H1 (cell line): Measurements from ENCODE around the gene UBE3C. TPM values are rescaled to one million over a fixed set of nuclear protein-coding genes. Genes with fewer than 3 reads are reported as not detected.
A peak's percentile ranks its signal among the peaks of the same experiment; 100 is the strongest.

Experiments used
- CTCF ChIA-PET: fragments of 300-600 bp; sonication (Branson Sonifier 250); formaldehyde crosslinking; loops from one replicate; lab custom pipeline; 2021; ENCODE audit not compliant: partially characterized antibody; lab: Charles Lee
- POLR2A ChIA-PET: fragments of 300-600 bp; sonication (Branson Sonifier 250); formaldehyde crosslinking; loops from one replicate; lab custom pipeline; 2021; ENCODE audit warnings: inconsistent platforms; ENCODE audit not compliant: partially characterized antibody; lab: Charles Lee
- DNase-seq, 2 experiments: peaks; one replicate each; pipeline versions ENCODE4 v3.0.0 to v3.0.0-alpha.2; 2010 to 2022; ENCODE audit warnings: low spot score in 2 of 2, low read depth in 1 of 2, mixed read lengths in 1 of 2
- FAIRE-seq: peaks from 2 replicates; lab custom pipeline; 2011; peaks lifted over from hg19 to GRCh38; lab: Jason Lieb, UNC
- H2AFZ ChIP-seq: 2 replicates; pipeline ENCODE4 v1.8.1; 2012; ENCODE audit warnings: low read length, inconsistent platforms
- H2AK5ac ChIP-seq: 2 replicates; pipeline ENCODE4 v1.6.1; 2013; ENCODE audit warnings: low read depth, low read length
- H2BK120ac ChIP-seq: replicated peaks from 2 replicates; pipeline ENCODE3; 2013; ENCODE audit warnings: low read depth, low read length, inconsistent platforms
- H2BK12ac ChIP-seq: 2 replicates; pipeline ENCODE4 v1.6.1; 2013; ENCODE audit warnings: low read depth, low read length
- H2BK15ac ChIP-seq: 2 replicates; pipeline ENCODE4 v1.6.1; 2013; ENCODE audit warnings: low read length
- H2BK20ac ChIP-seq: 2 replicates; pipeline ENCODE4 v1.6.1; 2013; ENCODE audit warnings: low read length
- H2BK5ac ChIP-seq: 2 replicates; pipeline ENCODE4 v1.6.1; 2013; ENCODE audit warnings: low read depth, low read length
- H3K14ac ChIP-seq: 2 replicates; pipeline ENCODE4 v1.6.1; 2013; ENCODE audit warnings: inconsistent platforms; ENCODE audit not compliant: insufficient read length
- H3K18ac ChIP-seq: 2 replicates; pipeline ENCODE4 v1.6.1; 2013; ENCODE audit warnings: low read length; ENCODE audit errors: extremely low read depth
- H3K23ac ChIP-seq: 2 replicates; pipeline ENCODE4 v1.6.1; 2013; ENCODE audit warnings: inconsistent platforms; ENCODE audit not compliant: insufficient read length
- H3K23me2 ChIP-seq: 2 replicates; pipeline ENCODE4 v1.6.1; 2013; ENCODE audit warnings: low read depth, low read length
- H3K27ac ChIP-seq: 2 replicates; pipeline ENCODE4 v1.6.1; 2011; ENCODE audit warnings: low read depth, low read length, inconsistent platforms
- H3K27me3 ChIP-seq, 4 experiments: replicated peaks in 1 of 4; 1 replicate in 1 of 4; 2 replicates in 3 of 4; pipeline versions ENCODE4 v1.6.1 to v1.8.1; 2011 to 2013; ENCODE audit warnings: low read length in 3 of 4, mild to moderate bottlenecking in 3 of 4, inconsistent platforms in 2 of 4, mixed read lengths in 2 of 4, moderate library complexity in 1 of 4; ENCODE audit not compliant: control insufficient read depth in 3 of 4, insufficient read depth in 3 of 4; ENCODE audit errors: extremely low read depth in 1 of 4
- H3K36me3 ChIP-seq, 4 experiments: 2 replicates each; pipeline versions ENCODE4 v1.6.1 to v1.8.1; 2011 to 2013; ENCODE audit warnings: mild to moderate bottlenecking in 4 of 4, low read length in 3 of 4, moderate library complexity in 2 of 4, control low read depth in 1 of 4, inconsistent platforms in 1 of 4; ENCODE audit not compliant: insufficient read depth in 4 of 4, control insufficient read depth in 2 of 4
- H3K4ac ChIP-seq: replicated peaks from 2 replicates; pipeline ENCODE3; 2013; ENCODE audit warnings: low read length, low read depth, mixed read lengths, inconsistent platforms; ENCODE audit not compliant: insufficient read length
- H3K4me1 ChIP-seq, 4 experiments: replicated peaks in 1 of 4; 1 replicate in 1 of 4; 2 replicates in 3 of 4; pipeline versions ENCODE4 v1.6.1 to v1.8.1; 2011 to 2013; ENCODE audit warnings: low read length in 3 of 4, inconsistent platforms in 2 of 4, mixed read lengths in 1 of 4; ENCODE audit not compliant: insufficient read depth in 4 of 4, control insufficient read depth in 3 of 4
- H3K4me2 ChIP-seq, 2 experiments: 2 replicates each; pipeline versions ENCODE4 v1.6.1 to v1.8.1; 2011 to 2013; ENCODE audit warnings: low read depth in 2 of 2, low read length in 2 of 2, control low read depth in 1 of 2, inconsistent platforms in 1 of 2, mild to moderate bottlenecking in 1 of 2; ENCODE audit not compliant: insufficient read depth in 1 of 2
- H3K4me3 ChIP-seq, 4 experiments: fragments of 200-600, 300-600 bp in 1 of 4; sonication (generic), shearing (Covaris generic), sonication (Bioruptor Twin) in 1 of 4; 2 replicates each; pipeline versions ENCODE4 v1.5.1 to v1.8.1; 2011 to 2016; ENCODE audit warnings: low read length in 4 of 4, low read depth in 3 of 4, control low read depth in 2 of 4, inconsistent platforms in 2 of 4, mild to moderate bottlenecking in 2 of 4, mixed read lengths in 1 of 4, moderate library complexity in 1 of 4; ENCODE audit not compliant: insufficient read depth in 2 of 4; ENCODE audit errors: extremely low read depth in 1 of 4
- H3K56ac ChIP-seq: replicated peaks from 2 replicates; pipeline ENCODE3; 2013; ENCODE audit warnings: low read depth, mild to moderate bottlenecking, mixed read lengths, low read length, inconsistent platforms; ENCODE audit not compliant: insufficient read length
- H3K79me1 ChIP-seq: 2 replicates; pipeline ENCODE4 v1.6.1; 2013; ENCODE audit warnings: low read depth, low read length, control low read depth
- H3K79me2 ChIP-seq, 2 experiments: 2 replicates each; pipeline versions ENCODE4 v1.6.1 to v1.8.1; 2012 to 2013; ENCODE audit warnings: low read length in 2 of 2, mild to moderate bottlenecking in 2 of 2, inconsistent platforms in 1 of 2; ENCODE audit not compliant: insufficient read depth in 2 of 2, control insufficient read depth in 1 of 2
- H3K9ac ChIP-seq, 4 experiments: replicated peaks in 1 of 4; 1 replicate in 1 of 4; 2 replicates in 3 of 4; pipeline versions ENCODE4 v1.6.1 to v1.8.1; 2011 to 2013; ENCODE audit warnings: low read depth in 3 of 4, low read length in 3 of 4, control low read depth in 2 of 4, mild to moderate bottlenecking in 2 of 4, moderate library complexity in 2 of 4, inconsistent platforms in 1 of 4; ENCODE audit errors: extremely low read depth in 1 of 4
- H3K9me3 ChIP-seq, 2 experiments: 2 replicates each; pipeline versions ENCODE4 v1.6.1 to v1.8.1; 2012 to 2013; ENCODE audit warnings: mild to moderate bottlenecking in 2 of 2, moderate library complexity in 2 of 2, control low read depth in 1 of 2, inconsistent platforms in 1 of 2, low read depth in 1 of 2, low read length in 1 of 2, mixed read lengths in 1 of 2; ENCODE audit not compliant: insufficient read depth in 2 of 2
- H4K20me1 ChIP-seq, 2 experiments: replicated peaks in 1 of 2; 2 replicates each; pipeline versions ENCODE3 to v1.8.1; 2011 to 2013; ENCODE audit warnings: inconsistent platforms in 2 of 2, low read length in 2 of 2, mild to moderate bottlenecking in 1 of 2; ENCODE audit not compliant: insufficient read depth in 2 of 2, control insufficient read depth in 1 of 2
- H4K5ac ChIP-seq: 2 replicates; pipeline ENCODE4 v1.6.1; 2013; ENCODE audit warnings: low read length, low read depth, mixed read lengths, inconsistent platforms; ENCODE audit not compliant: insufficient read length
- H4K8ac ChIP-seq: 2 replicates; pipeline ENCODE4 v1.8.0; 2013; ENCODE audit warnings: mild to moderate bottlenecking, moderate library complexity, low read length, inconsistent platforms; ENCODE audit not compliant: insufficient read depth; ENCODE audit errors: extremely low read depth
- H4K91ac ChIP-seq: replicated peaks from 2 replicates; pipeline ENCODE3; 2013; ENCODE audit warnings: low read length, mixed read lengths, inconsistent platforms; ENCODE audit not compliant: insufficient read length
- CEBPB ChIP-seq: IDR thresholded peaks from 2 replicates; pipeline ENCODE4 v1.6.1; 2012; ENCODE audit warnings: low read depth, low read length
- CREB1 ChIP-seq: IDR thresholded peaks from 2 replicates; pipeline ENCODE4 v1.6.1; 2012; ENCODE audit warnings: inconsistent platforms
- E2F6 ChIP-seq: IDR thresholded peaks from 2 replicates; pipeline ENCODE4 v1.6.1; 2012; ENCODE audit warnings: inconsistent platforms
- EP300 ChIP-seq, 2 experiments: IDR thresholded peaks; 1 replicate in 1 of 2; 2 replicates in 1 of 2; pipeline ENCODE4 v1.6.1; 2011 to 2012; ENCODE audit warnings: low read depth in 2 of 2, low read length in 2 of 2, mild to moderate bottlenecking in 2 of 2, borderline replicate concordance in 1 of 2, inconsistent platforms in 1 of 2, moderate library complexity in 1 of 2
- KDM5A ChIP-seq: fragments of 200-600 bp; IDR thresholded peaks from 2 replicates; pipeline ENCODE4 v1.7.1; 2012; ENCODE audit warnings: mild to moderate bottlenecking, low read length, inconsistent platforms, mixed read lengths
- PHF8 ChIP-seq: fragments of 200-600 bp; sonication (generic); conservative IDR thresholded peaks from 2 replicates; pipeline ENCODE4 v1.7.1; 2012; ENCODE audit warnings: low read depth, mild to moderate bottlenecking, inconsistent platforms, low read length, moderate library complexity
- SIX5 ChIP-seq: IDR thresholded peaks from 2 replicates; pipeline ENCODE4 v1.6.1; 2011; ENCODE audit warnings: mild to moderate bottlenecking, low read depth, low read length
- SP4 ChIP-seq: IDR thresholded peaks from 2 replicates; pipeline ENCODE4 v1.6.1; 2012; ENCODE audit warnings: low read length, inconsistent platforms
- TAF7 ChIP-seq: optimal IDR thresholded peaks from 2 replicates; pipeline ENCODE3; 2011; ENCODE audit warnings: low read depth, mild to moderate bottlenecking, inconsistent platforms, low read length, moderate library complexity, borderline replicate concordance
- TEAD4 ChIP-seq: IDR thresholded peaks from 2 replicates; pipeline ENCODE4 v1.6.1; 2012; ENCODE audit warnings: low read depth, low read length, inconsistent platforms, mixed read lengths
- USF2 ChIP-seq: IDR thresholded peaks from 2 replicates; pipeline ENCODE4 v1.6.1; 2011; ENCODE audit warnings: low read length, improper control_type of control experiment
- WGBS, 2 experiments: shearing (Covaris generic) in 1 of 2; methylation state at CpG; one replicate each; pipeline versions ENCODE4 v1.1.6 to v1.1.7; 2013 to 2015; ENCODE audit warnings: low lambda C conversion rate in 2 of 2, mixed read lengths in 2 of 2, inconsistent platforms in 1 of 2, low coverage in 1 of 2, missing lambda C conversion rate in 1 of 2; ENCODE audit not compliant: insufficient replicate concordance in 2 of 2, insufficient coverage in 1 of 2, insufficient read length in 1 of 2; ENCODE audit errors: extremely low coverage in 1 of 2, missing lambda C conversion rate in 1 of 2; 5-methylcytosine and 5-hydroxymethylcytosine counted together
- polyA plus RNA-seq, 7 experiments: library from polyadenylated mRNA; depleted of rRNA in 3 of 7; stranded (reverse) in 5 of 7; unstranded in 2 of 7; fragments of >200 nt in 5 of 7; fragments of 200-250 nt in 2 of 7; gene quantifications; 1 replicate in 5 of 7; 2 replicates in 1 of 7; 4 replicates in 1 of 7; pipeline versions ENCODE4 v1.2.1 to v1.2.3, GENCODE V29; 2011 to 2013; ENCODE audit warnings: missing spikeins in 2 of 7, mixed read lengths in 2 of 7
- total RNA-seq: library from RNA; stranded (reverse); fragmentation: NEBNext Ultra II Directional; extraction: Animal tissue kit (Norgen Biotek cat#: 25700); gene quantifications from 2 replicates; pipeline ENCODE4 v1.2.1, GENCODE V29; 2021

The UBE3C gene
- total and polyA plus RNA-seq, 2 of the 8 experiments (the other 6 are each of a cell fraction or from before 2014, with no cell fraction given): 32.0 to 54.1 TPM

GRCh38 chr7:157125376-157126223 lies 13.1 kb upstream of the UBE3C start:
- H3K56ac ChIP-seq: no peak overlapping the region
- DNase-seq: no peak
- no peak overlapping the region for H3K23ac ChIP-seq
- no peak overlapping the region for H2BK12ac ChIP-seq
- no peaks in the 10 kb centered on the region for H3K9me3 ChIP-seq
- no peak overlapping the region for H3K4me2 ChIP-seq
- H3K27me3 ChIP-seq: no peaks in the 10 kb centered on the region
- no peaks in the 10 kb centered on the region for H3K23me2 ChIP-seq
- POLR2A ChIA-PET: no interaction called here
- H3K36me3 ChIP-seq: no peaks in the 10 kb centered on the region
- CTCF ChIA-PET: interaction anchor here (0.6 to 2.6 kb wide), 5 partner anchors 9 to 148 kb away, joined by 3 to 5 read pairs (median 4); no protein-coding TSS in a partner anchor
- H3K18ac ChIP-seq: no peak overlapping the region
- no peak overlapping the region; a peak in 1 of 7 replicates for H3K9ac ChIP-seq
- no peak overlapping the region for H4K5ac ChIP-seq
- H3K79me2 ChIP-seq: no peaks in the 10 kb centered on the region
- H3K4ac ChIP-seq: no peak overlapping the region
- no peaks in the 10 kb centered on the region for H3K79me1 ChIP-seq
- H2BK120ac ChIP-seq: no peak overlapping the region
- no peaks in the 10 kb centered on the region for H4K20me1 ChIP-seq
- peak overlapping the region; percentile 20 for H4K91ac ChIP-seq
- no peak overlapping the region for H2BK20ac ChIP-seq
- no peak overlapping the region for H3K4me3 ChIP-seq
- H3K14ac ChIP-seq: no peak overlapping the region
- no peak overlapping the region for H2BK5ac ChIP-seq
- H2AK5ac ChIP-seq: no peak overlapping the region
- H2BK15ac ChIP-seq: peak overlapping the region; percentile 19; the same call in 1 of the 2 replicates
- peaks cover 0 to 4% (median 0%) of the 10 kb centered on the region in 4 experiments; a peak in 1 of 7 replicates for H3K4me1 ChIP-seq
- no peak overlapping the region for H3K27ac ChIP-seq
- 0 out of 2 replicates have a peak overlapping the region, but pooled peaks have one; percentile 20 for H2AFZ ChIP-seq
- no peak for FAIRE-seq
- WGBS, 2 experiments: 88% methylated on average over 24 of the region's 26 CpGs; no CpG with 5 or more reads in 1 of the 2 experiments
- peak overlapping the region; percentile 86; the same call in 1 of the 2 replicates for H4K8ac ChIP-seq
- TF ChIP-seq CEBPB (no peak), SIX5 (no peak), TAF7 (no peak), KDM5A (no peak), CREB1 (no peak), EP300 (IDR thresholded peaks at IDR 0.05; ENCODE audit: borderline replicate concordance in 1 of 2, low read depth in 2 of 2, low read length in 2 of 2) (no peak), SP4 (no peak), E2F6 (no peak), USF2 (no peak), TEAD4 (no peak), PHF8 (no peak)
